ENCODE measurements around the gene CDK4.

The CDK4 gene

GRCh38 chr12:57727758-57728395, 24.2 kb downstream of the CDK4 start:
- H3K9ac ChIP-seq (ENCODE audit: insufficient read length, low read depth), result no peak overlapping the region
- H3K9me3 ChIP-seq (ENCODE audit: insufficient read depth, low read length), result no peaks in the 10 kb centered on the region
- no peak overlapping the region for H3K4me3 ChIP-seq (ENCODE audit: insufficient read length, low read depth)
- peaks cover 12% of the 10 kb centered on the region for H3K4me1 ChIP-seq (ENCODE audit: insufficient read depth, insufficient read length)
- no peak for TF ChIP-seq YY1 (IDR thresholded peaks at IDR 0.05; ENCODE audit: insufficient read depth, insufficient read length)
- TF ChIP-seq SUZ12 (IDR thresholded peaks at IDR 0.05; ENCODE audit: extremely low read depth, insufficient read depth, insufficient read length), result no peak
- no peak for TF ChIP-seq ZNF274 (IDR thresholded peaks at IDR 0.05; ENCODE audit: low read depth, low read length)
- H3K36me3 ChIP-seq (ENCODE audit: insufficient read depth, insufficient read length, low read length), result peaks cover 4% of the 10 kb centered on the region
- DNase-seq (ENCODE audit: low read depth, low spot score), result no peak
- peaks cover 43% of the 10 kb centered on the region for H3K27me3 ChIP-seq (ENCODE audit: insufficient read depth, insufficient read length)

- no peak for DNase-seq (ENCODE audit: low read depth, low spot score)
- no peaks in the 10 kb centered on the region for H3K9me3 ChIP-seq (ENCODE audit: insufficient read depth, low read length)
- H3K36me3 ChIP-seq (ENCODE audit: insufficient read depth, insufficient read length, low read length), result peaks cover 5% of the 10 kb centered on the region
- TF ChIP-seq ZNF274 (IDR thresholded peaks at IDR 0.05; ENCODE audit: low read depth, low read length) (no peak), YY1 (IDR thresholded peaks at IDR 0.05; ENCODE audit: insufficient read depth, insufficient read length) (no peak), SUZ12 (IDR thresholded peaks at IDR 0.05; ENCODE audit: extremely low read depth, insufficient read depth, insufficient read length) (no peak)
- peaks cover 12% of the 10 kb centered on the region for H3K4me1 ChIP-seq (ENCODE audit: insufficient read depth, insufficient read length)
- H3K9ac ChIP-seq (ENCODE audit: insufficient read length, low read depth), result peak overlapping the region; percentile 65
- H3K27me3 ChIP-seq (ENCODE audit: insufficient read depth, insufficient read length), result peaks cover 43% of the 10 kb centered on the region
- peak overlapping the region; percentile 79 for H3K4me3 ChIP-seq (ENCODE audit: insufficient read length, low read depth)
Measured at GRCh38 chr12:57726884-57727757, 25.0 kb downstream of the CDK4 start.

GRCh38 chr12:57726151-57726883, 25.8 kb downstream of the CDK4 start:
- peak; percentile 85 for DNase-seq (ENCODE audit: low read depth, low spot score)

GRCh38 chr12:57725851-57726150, 26.3 kb downstream of the CDK4 start:
- Histone ChIP-seq H3K4me3 (ENCODE audit: insufficient read length, low read depth) (peak overlapping the region; percentile 79), H3K36me3 (ENCODE audit: insufficient read depth, insufficient read length, low read length) (peaks cover 17% of the 10 kb centered on the region), H3K4me1 (ENCODE audit: insufficient read depth, insufficient read length) (peaks cover 12% of the 10 kb centered on the region), H3K27me3 (ENCODE audit: insufficient read depth, insufficient read length) (peaks cover 34% of the 10 kb centered on the region), H3K9ac (ENCODE audit: insufficient read length, low read depth) (peak overlapping the region; percentile 68), H3K9me3 (ENCODE audit: insufficient read depth, low read length) (no peaks in the 10 kb centered on the region)
- no peak for DNase-seq (ENCODE audit: low read depth, low spot score)
- no peak for TF ChIP-seq SUZ12 (IDR thresholded peaks at IDR 0.05; ENCODE audit: extremely low read depth, insufficient read depth, insufficient read length)
- no peak for TF ChIP-seq YY1 (IDR thresholded peaks at IDR 0.05; ENCODE audit: insufficient read depth, insufficient read length)
- TF ChIP-seq ZNF274 (IDR thresholded peaks at IDR 0.05; ENCODE audit: low read depth, low read length), result no peak

More at GRCh38 chr12:57726151-57726883, 25.8 kb downstream of the CDK4 start:
- H3K36me3 ChIP-seq (ENCODE audit: insufficient read depth, insufficient read length, low read length), result peaks cover 12% of the 10 kb centered on the region
- H3K9ac ChIP-seq (ENCODE audit: insufficient read length, low read depth), result peak overlapping the region; percentile 65
- TF ChIP-seq SUZ12 (IDR thresholded peaks at IDR 0.05; ENCODE audit: extremely low read depth, insufficient read depth, insufficient read length) (no peak), YY1 (IDR thresholded peaks at IDR 0.05; ENCODE audit: insufficient read depth, insufficient read length) (no peak)
- H3K4me1 ChIP-seq (ENCODE audit: insufficient read depth, insufficient read length), result peaks cover 12% of the 10 kb centered on the region
- peaks cover 36% of the 10 kb centered on the region for H3K27me3 ChIP-seq (ENCODE audit: insufficient read depth, insufficient read length)
- H3K9me3 ChIP-seq (ENCODE audit: insufficient read depth, low read length), result no peaks in the 10 kb centered on the region
- H3K4me3 ChIP-seq (ENCODE audit: insufficient read length, low read depth), result peak overlapping the region; percentile 79

- peaks cover 30% of the 10 kb centered on the region for H3K27me3 ChIP-seq (ENCODE audit: insufficient read depth, insufficient read length)
Measured at GRCh38 chr12:57724936-57725740, 27.0 kb downstream of the CDK4 start.

GRCh38 chr12:57724003-57724935, 27.8 kb downstream of the CDK4 start:
- no peaks in the 10 kb centered on the region for H3K9me3 ChIP-seq (ENCODE audit: insufficient read depth, low read length)
- no peak overlapping the region for H3K4me3 ChIP-seq (ENCODE audit: insufficient read length, low read depth)
- H3K27me3 ChIP-seq (ENCODE audit: insufficient read depth, insufficient read length), result peaks cover 29% of the 10 kb centered on the region
- H3K4me1 ChIP-seq (ENCODE audit: insufficient read depth, insufficient read length), result peaks cover 12% of the 10 kb centered on the region
- TF ChIP-seq SUZ12 (IDR thresholded peaks at IDR 0.05; ENCODE audit: extremely low read depth, insufficient read depth, insufficient read length), result no peak
- no peak for TF ChIP-seq ZNF274 (IDR thresholded peaks at IDR 0.05; ENCODE audit: low read depth, low read length)
- TF ChIP-seq YY1 (IDR thresholded peaks at IDR 0.05; ENCODE audit: insufficient read depth, insufficient read length), result no peak
- peaks cover 32% of the 10 kb centered on the region for H3K36me3 ChIP-seq (ENCODE audit: insufficient read depth, insufficient read length, low read length)
- no peak for DNase-seq (ENCODE audit: low read depth, low spot score)
- no peak overlapping the region for H3K9ac ChIP-seq (ENCODE audit: insufficient read length, low read depth)

More at GRCh38 chr12:57724936-57725740, 27.0 kb downstream of the CDK4 start:
- TF ChIP-seq YY1 (IDR thresholded peaks at IDR 0.05; ENCODE audit: insufficient read depth, insufficient read length), result no peak
- TF ChIP-seq ZNF274 (IDR thresholded peaks at IDR 0.05; ENCODE audit: low read depth, low read length), result no peak
- TF ChIP-seq SUZ12 (IDR thresholded peaks at IDR 0.05; ENCODE audit: extremely low read depth, insufficient read depth, insufficient read length), result no peak
- H3K36me3 ChIP-seq (ENCODE audit: insufficient read depth, insufficient read length, low read length), result peaks cover 24% of the 10 kb centered on the region
- H3K4me3 ChIP-seq (ENCODE audit: insufficient read length, low read depth), result no peak overlapping the region
- H3K9ac ChIP-seq (ENCODE audit: insufficient read length, low read depth), result no peak overlapping the region
- H3K4me1 ChIP-seq (ENCODE audit: insufficient read depth, insufficient read length), result peaks cover 12% of the 10 kb centered on the region
- DNase-seq (ENCODE audit: low read depth, low spot score), result no peak
- H3K9me3 ChIP-seq (ENCODE audit: insufficient read depth, low read length), result no peaks in the 10 kb centered on the region
